Activated effector memory CD4-positive, alpha-beta T cell treated with Interleukin-2 at 50 U/mL for 16 hours (primary cell): ENCODE results near the gene ATP13A1.
A peak's percentile ranks its signal among the peaks of the same experiment; 100 is the strongest.

Experiments used
- DNase-seq: peaks from one replicate; pipeline ENCODE4 v3.0.0-alpha.2; 2020

ATP13A1 gene

GRCh38 chr19:19642506-19643157 lies 20.8 kb downstream of the ATP13A1 start:
- DNase-seq, result peak; percentile 33

- DNase-seq, result no peak
Measured at GRCh38 chr19:19637523-19638251, 25.8 kb downstream of the ATP13A1 start.

- no peak for DNase-seq
Measured at GRCh38 chr19:19637186-19637522, 26.3 kb downstream of the ATP13A1 start.

- DNase-seq, result no peak
Measured at GRCh38 chr19:19636573-19637185, 26.8 kb downstream of the ATP13A1 start.

GRCh38 chr19:19635313-19635702 lies 28.2 kb downstream of the ATP13A1 start:
- DNase-seq, result no peak

- DNase-seq, result no peak
Measured at GRCh38 chr19:19634516-19635312, 28.8 kb downstream of the ATP13A1 start.

GRCh38 chr19:19633711-19634515 lies 29.6 kb downstream of the ATP13A1 start:
- DNase-seq, result no peak

GRCh38 chr19:19632661-19633060 lies 30.8 kb downstream of the ATP13A1 start:
- no peak for DNase-seq

- no peak for DNase-seq
Measured at GRCh38 chr19:19631346-19631745, 32.1 kb downstream of the ATP13A1 start.

GRCh38 chr19:19630426-19630825 lies 33.0 kb downstream of the ATP13A1 start:
- DNase-seq, result no peak

- no peak for DNase-seq
Measured at GRCh38 chr19:19630062-19630414, 33.4 kb downstream of the ATP13A1 start.

- peak; percentile 22 for DNase-seq
Measured at GRCh38 chr19:19628501-19629134, 34.9 kb downstream of the ATP13A1 start.

- peak; percentile 71 for DNase-seq
Measured at GRCh38 chr19:19627621-19628500, 35.6 kb downstream of the ATP13A1 start, which contains the start of gene LPAR2. TSS of gene LPAR2 (minus strand) at chr19:19628220. CDS start at chr19:19627275, 945 bp downstream.

- no peak for DNase-seq
Measured at GRCh38 chr19:19626516-19627472, 36.7 kb downstream of the ATP13A1 start.

- no peak for DNase-seq
Measured at GRCh38 chr19:19624032-19624570, 39.4 kb downstream of the ATP13A1 start.

GRCh38 chr19:19623383-19623782 lies 40.1 kb downstream of the ATP13A1 start:
- DNase-seq, result no peak

GRCh38 chr19:19619849-19620210 lies 43.6 kb downstream of the ATP13A1 start:
- no peak for DNase-seq

- DNase-seq, result no peak
Measured at GRCh38 chr19:19619181-19619848, 44.2 kb downstream of the ATP13A1 start.
